Fibroblast of pulmonary artery (primary cell): ENCODE measurements around the gene MPP3.
"Not testable (repeated sequence)": the region's sequence is repeated elsewhere in the genome, so short reads cannot be mapped to it uniquely, and the experiment has no call there.

Experiments
- DNase-seq: peaks from one replicate; pipeline ENCODE4 v3.0.0-alpha.2; 2010; ENCODE audit warnings: low read depth
- H3K4me3 ChIP-seq: replicated peaks from 2 replicates; pipeline ENCODE4 v1.5.1; 2011; ENCODE audit warnings: low read depth, mild to moderate bottlenecking, control low read depth, low read length, moderate library complexity
- CTCF ChIP-seq: IDR thresholded peaks from 2 replicates; pipeline ENCODE4 v1.5.1; 2011; ENCODE audit warnings: mild to moderate bottlenecking, control low read depth, low read length, inconsistent platforms; ENCODE audit errors: missing control alignments

Gene MPP3

GRCh38 chr17:43842975-43843325 is 10.0 kb upstream of the MPP3 start:
- TF ChIP-seq CTCF: no peak
- no peak for DNase-seq

DNA sequence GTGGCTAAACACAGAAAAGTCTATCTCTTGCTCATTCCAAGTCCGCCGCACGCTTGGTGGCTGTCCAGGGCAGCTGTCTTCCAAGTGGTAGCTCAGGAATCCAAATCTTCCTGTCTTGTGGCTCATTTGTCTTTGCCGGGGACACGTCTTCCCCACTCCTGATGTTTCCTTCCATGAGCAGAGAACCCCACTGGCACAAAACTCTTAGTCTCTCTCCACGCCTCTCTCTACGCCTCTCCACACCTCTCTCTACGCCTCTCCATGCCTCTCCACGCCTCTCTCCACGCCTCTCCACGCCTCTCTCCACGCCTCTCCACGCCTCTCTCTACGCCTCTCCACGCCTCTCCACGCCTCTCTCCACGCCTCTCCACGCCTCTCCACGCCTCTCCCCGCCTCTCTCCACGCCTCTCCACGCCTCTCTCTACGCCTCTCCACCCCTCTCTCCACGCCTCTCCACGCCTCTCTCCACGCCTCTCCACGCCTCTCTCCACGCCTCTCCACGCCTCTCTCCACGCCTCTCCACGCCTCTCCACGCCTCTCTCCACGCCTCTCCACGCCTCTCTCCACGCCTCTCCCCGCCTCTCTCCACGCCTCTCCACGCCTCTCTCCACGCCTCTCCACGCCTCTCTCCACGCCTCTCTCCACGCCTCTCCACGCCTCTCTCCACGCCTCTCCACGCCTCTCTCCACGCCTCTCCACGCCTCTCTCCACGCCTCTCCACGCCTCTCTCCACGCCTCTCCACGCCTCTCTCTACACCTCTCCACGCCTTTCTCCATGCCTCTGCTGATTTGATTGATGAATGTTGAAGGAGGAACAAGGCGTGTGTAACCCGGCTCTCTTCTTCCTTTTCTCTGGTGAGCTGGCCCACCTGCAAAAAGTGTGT is 9.4 kb upstream of the MPP3 start:
- DNase-seq, H3K4me3 ChIP-seq: not testable (repeated sequence)

More at GRCh38 chr17:43842975-43843325, 10.0 kb upstream of the MPP3 start:
- no peak overlapping the region for H3K4me3 ChIP-seq

DNA sequence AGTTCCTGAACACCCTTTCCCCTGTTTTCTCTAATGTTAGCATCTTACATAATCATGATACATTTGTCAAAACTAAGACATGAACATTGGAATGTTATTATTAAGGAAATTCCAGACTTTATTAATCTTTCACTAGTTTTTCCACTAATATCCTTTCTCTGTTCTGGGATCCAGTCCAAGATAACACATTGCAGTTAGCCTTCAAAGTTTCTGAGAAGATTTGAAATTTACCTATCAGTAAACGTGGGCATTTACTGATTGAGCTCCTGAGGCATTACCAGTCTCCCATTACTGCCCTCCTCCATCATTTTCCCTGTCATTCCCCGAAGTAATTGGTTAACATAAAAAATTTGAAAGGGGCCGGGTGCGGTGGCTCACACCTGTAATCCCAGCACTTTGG is 8.3 kb upstream of the MPP3 start:
- no peak for TF ChIP-seq CTCF
- no peak for DNase-seq
- no peak overlapping the region for H3K4me3 ChIP-seq

DNA sequence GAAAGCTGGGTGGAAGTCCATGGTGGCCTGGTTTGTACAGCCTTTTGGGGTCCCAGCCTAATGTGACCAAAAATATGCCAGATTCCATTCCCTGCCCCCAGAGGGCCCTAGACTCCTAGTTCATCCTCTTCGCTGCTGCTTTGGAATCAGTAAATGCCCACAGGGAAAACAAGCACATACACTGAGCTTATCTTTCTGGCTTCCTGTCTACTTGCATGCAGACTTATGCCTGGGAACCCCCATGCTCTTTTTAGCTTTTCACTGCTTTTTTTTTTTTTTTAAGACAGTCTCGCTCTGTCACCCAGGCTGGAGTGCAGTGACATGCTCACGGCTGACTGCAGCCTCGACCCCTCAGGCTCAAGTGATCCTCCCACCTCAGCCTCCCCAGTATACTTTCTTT is 7.9 kb upstream of the MPP3 start:
- H3K4me3 ChIP-seq: no peak overlapping the region
- DNase-seq: peak; percentile 69
- TF ChIP-seq CTCF: peak; percentile 54

GRCh38 chr17:43839670-43840108 is 6.7 kb upstream of the MPP3 start:
- no peak for DNase-seq
- TF ChIP-seq CTCF: no peak
- H3K4me3 ChIP-seq: no peak overlapping the region

DNA sequence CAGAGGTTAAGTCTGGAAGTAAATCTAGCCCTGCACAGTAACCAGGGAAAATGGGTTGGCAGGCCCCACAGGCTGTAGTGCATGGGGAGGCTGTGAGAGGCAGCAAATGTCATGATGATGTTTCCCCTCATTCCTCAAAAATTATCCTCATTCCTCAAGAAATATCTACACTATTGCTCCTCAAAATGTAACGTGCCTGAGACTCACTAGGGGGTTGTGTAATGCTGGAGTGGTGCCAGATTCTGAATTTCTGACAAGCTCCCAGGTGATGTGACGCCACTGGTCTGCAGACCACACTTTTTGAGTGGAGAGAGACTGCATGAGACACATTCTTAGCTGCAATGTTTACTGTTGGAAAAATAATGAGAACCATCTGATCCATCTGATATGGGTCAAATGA is 1.2 kb upstream of the MPP3 start:
- peak; percentile 54 for DNase-seq
- no peak for TF ChIP-seq CTCF
- no peak overlapping the region for H3K4me3 ChIP-seq

DNA sequence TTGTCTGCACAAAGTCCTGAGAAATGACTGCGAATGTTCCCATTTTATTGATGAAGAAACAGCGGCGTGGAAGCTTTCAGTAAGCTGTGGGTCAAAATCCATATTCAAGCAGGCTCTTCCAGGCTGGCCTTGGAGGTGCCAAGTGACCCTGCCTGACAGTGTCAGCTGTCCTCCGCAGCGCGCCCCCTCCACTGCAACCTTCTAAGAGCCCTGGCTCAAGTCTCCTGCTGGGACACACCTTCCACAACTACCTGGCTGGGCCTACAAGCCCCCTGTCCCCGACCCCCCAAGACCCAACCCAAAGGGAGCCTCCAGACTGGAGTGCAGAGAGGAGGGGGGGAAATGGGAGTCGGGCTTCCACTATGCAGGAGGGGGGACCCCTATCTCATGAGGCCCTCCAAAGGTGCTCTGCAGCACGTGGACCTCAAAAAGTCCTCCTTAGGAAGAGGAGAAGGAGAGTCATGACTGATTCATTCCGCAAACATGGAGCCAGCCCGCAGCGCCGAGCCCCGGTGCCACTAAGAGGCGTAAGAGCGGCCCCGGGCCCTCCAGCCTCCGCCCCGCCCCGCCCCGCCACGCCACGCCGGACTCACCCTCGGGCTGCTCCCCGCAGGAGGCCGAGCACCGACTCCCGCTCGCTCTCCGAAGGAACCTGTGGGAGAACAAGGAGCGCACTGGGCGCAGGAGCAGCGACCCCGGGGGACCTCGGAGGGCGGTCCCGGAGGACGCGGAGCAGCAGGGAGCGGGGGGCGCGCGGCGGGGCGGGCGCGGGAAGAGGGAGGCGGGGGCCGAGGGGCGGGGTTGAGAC is 574 bp downstream of the MPP3 start:
- peak; percentile 49 for DNase-seq
- peak overlapping the region; percentile 59 for H3K4me3 ChIP-seq
- TF ChIP-seq CTCF: no peak
